Activated T-cell treated with anti-CD3 and anti-CD28 coated beads for 24 hours (primary cell): ENCODE data around the gene MRPL1.
A peak's percentile ranks its signal among the peaks of the same experiment; 100 is the strongest.

Experiments
- DNase-seq: peaks from one replicate; pipeline ENCODE4 v3.0.0-alpha.2; 2020; ENCODE audit warnings: low read depth

Gene MRPL1

GRCh38 chr4:77862478-77863216 lies at the start of gene MRPL1:
Gene MRPL1 (plus strand): TSS chr4:77862830. CDS start chr4:77862849, 19 bp downstream.
- peak; percentile 86 for DNase-seq

- DNase-seq, result no peak
These were observed 47.0 kb upstream of the MRPL1 start for GRCh38 chr4:77815636-77816035.

- no peak for DNase-seq
These were observed 46.1 kb upstream of the MRPL1 start for GRCh38 chr4:77816546-77816945.

- no peak for DNase-seq
These were observed 45.1 kb upstream of the MRPL1 start for GRCh38 chr4:77817304-77818072.

GRCh38 chr4:77818073-77818601 lies 44.5 kb upstream of the MRPL1 start:
- peak; percentile 30 for DNase-seq

- peak; percentile 71 for DNase-seq
These were observed 43.8 kb upstream of the MRPL1 start, which contains the start of gene CNOT6L for GRCh38 chr4:77818602-77819403. Gene CNOT6L (minus strand): TSS chr4:77819368. CDS start chr4:77819308, 60 bp downstream.

- peak; percentile 21 for DNase-seq
These were observed 43.2 kb upstream of the MRPL1 start for GRCh38 chr4:77819404-77819842.

- DNase-seq, result peak; percentile 93
These were observed 42.6 kb upstream of the MRPL1 start for GRCh38 chr4:77819843-77820648.

GRCh38 chr4:77820649-77821561 lies 41.7 kb upstream of the MRPL1 start:
- no peak for DNase-seq

DNA sequence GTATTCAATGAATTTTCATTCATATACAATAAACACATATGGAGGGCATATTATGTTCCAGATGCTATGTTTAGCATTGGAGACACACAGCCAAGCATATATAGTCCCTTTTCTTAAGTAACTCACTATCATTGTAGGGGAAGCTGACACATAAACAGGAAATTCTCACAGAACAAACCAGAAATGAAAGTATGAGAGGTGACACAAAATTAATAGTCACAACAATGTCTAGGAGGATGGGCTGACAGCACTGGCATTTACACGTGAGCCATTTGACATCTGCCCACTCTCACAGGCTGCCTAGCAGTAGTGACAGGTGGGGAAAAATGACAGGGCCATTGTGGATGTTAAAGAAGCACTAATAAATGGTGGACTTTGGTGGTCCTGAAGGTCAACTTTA lies 40.9 kb upstream of the MRPL1 start:
- no peak for DNase-seq

DNA sequence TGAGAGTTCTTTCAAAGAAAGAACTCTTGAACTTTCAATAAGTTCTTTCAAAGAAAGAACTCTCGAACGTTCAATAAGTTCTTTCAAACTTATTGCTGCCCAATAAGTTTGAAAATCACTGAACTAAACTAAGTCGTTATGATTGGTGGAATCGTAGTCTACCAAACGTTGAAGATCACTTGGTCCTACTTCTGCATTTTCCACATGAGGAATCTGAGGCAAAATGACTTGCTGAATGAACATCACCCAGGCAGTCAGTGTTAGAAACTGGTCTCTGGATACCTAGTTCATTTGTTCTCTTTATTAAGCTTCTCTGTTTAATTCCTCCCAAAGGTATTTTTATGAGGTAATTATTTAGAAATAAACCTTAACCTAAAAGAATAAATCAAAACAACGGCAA lies 36.4 kb upstream of the MRPL1 start:
- no peak for DNase-seq

DNA sequence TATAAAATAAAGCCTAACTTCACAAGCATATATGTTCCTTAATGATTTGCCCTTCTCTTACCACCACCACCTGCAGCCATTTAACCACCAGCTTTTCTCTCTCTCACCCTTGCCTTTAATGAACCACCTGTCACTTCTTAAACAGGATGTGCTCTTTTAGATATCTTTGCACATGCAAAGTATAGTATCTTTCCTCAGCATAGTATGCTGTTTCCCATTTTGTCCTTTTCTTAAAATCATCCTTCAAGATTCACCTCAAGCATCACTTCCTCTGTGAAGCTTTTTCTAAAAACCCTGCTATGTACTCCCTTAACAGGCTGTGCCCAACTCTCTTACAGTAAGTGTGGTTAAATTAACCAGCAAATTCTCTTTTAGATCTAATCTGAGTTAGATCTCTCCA lies 35.3 kb upstream of the MRPL1 start:
- no peak for DNase-seq

- DNase-seq, result no peak
These were observed 29.4 kb upstream of the MRPL1 start for GRCh38 chr4:77833126-77833724.

- no peak for DNase-seq
These were observed 28.2 kb upstream of the MRPL1 start for GRCh38 chr4:77834403-77834802.

- DNase-seq, result no peak
These were observed 19.0 kb upstream of the MRPL1 start for GRCh38 chr4:77843628-77844027.

DNA sequence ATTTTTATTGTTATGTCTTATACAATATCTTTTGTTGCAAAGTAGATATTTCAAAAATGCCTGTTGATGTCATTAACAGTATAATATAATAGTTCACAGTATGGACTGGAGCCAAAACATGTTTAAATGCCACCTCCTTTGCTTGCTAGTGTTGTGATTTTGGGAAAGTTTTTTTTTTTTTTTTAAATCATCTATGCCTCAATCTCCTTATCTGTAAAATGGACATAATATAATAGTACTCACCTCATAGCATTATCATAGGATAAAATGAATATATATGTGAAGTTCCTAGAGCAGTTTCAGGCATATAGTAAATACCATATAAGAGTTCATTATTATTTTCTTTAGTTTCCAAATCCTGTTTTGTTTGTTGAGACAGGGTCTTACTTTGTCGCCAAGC lies 18.3 kb upstream of the MRPL1 start:
- DNase-seq, result no peak

- DNase-seq, result no peak
These were observed 17.2 kb upstream of the MRPL1 start for GRCh38 chr4:77845400-77845799.

- no peak for DNase-seq
These were observed 16.7 kb upstream of the MRPL1 start for GRCh38 chr4:77845929-77846328.

GRCh38 chr4:77848508-77848907 lies 14.1 kb upstream of the MRPL1 start:
- no peak for DNase-seq
